ENCODE measurements around the gene MICALL2. TPM values are rescaled to one million over a fixed set of nuclear protein-coding genes. Genes with fewer than 3 reads are reported as not detected.

MICALL2 gene
- total and polyA plus RNA-seq, 5 donors: 9.7 to 18.7 (median 13.0) TPM

GRCh38 chr7:1492640-1493039 is 33.4 kb upstream of the MICALL2 start:
- Histone ChIP-seq H3K27ac (ENCODE audit: low read length) (no peak overlapping the region), H3K27me3 (ENCODE audit: control insufficient read depth, insufficient read depth) (no peaks in the 10 kb centered on the region), H3K4me3 (ENCODE audit: low read length) (no peak overlapping the region), H3K9me3 (ENCODE audit: control insufficient read depth, low read length) (no peaks in the 10 kb centered on the region), H3K4me1 (ENCODE audit: control insufficient read depth, insufficient read depth, low read length) (no peaks in the 10 kb centered on the region)
- WGBS: 98% methylated on average over 33 of the region's 33 CpGs
- no peak for ATAC-seq
- intact Hi-C loops (cut with DNase I): no loop called here
- no peak for DNase-seq

GRCh38 chr7:1492221-1492620 is 33.0 kb upstream of the MICALL2 start:
- WGBS: 91% methylated on average over 10 of the region's 10 CpGs
- Histone ChIP-seq H3K4me3 (ENCODE audit: low read length) (no peak overlapping the region), H3K27ac (ENCODE audit: low read length) (no peak overlapping the region), H3K27me3 (ENCODE audit: control insufficient read depth, insufficient read depth) (no peaks in the 10 kb centered on the region), H3K4me1 (ENCODE audit: control insufficient read depth, insufficient read depth, low read length) (no peaks in the 10 kb centered on the region), H3K9me3 (ENCODE audit: control insufficient read depth, low read length) (no peaks in the 10 kb centered on the region)
- ATAC-seq: no peak
- intact Hi-C loops (cut with DNase I): no loop called here
- no peak for DNase-seq

- DNase-seq (no peak), ATAC-seq (no peak)
- WGBS: 92% methylated on average over 19 of the region's 19 CpGs
- intact Hi-C loops (cut with DNase I): no loop called here
- Histone ChIP-seq H3K9me3 (ENCODE audit: control insufficient read depth, low read length) (no peaks in the 10 kb centered on the region), H3K27ac (ENCODE audit: low read length) (no peak overlapping the region), H3K4me1 (ENCODE audit: control insufficient read depth, insufficient read depth, low read length) (no peaks in the 10 kb centered on the region), H3K4me3 (ENCODE audit: low read length) (no peak overlapping the region), H3K27me3 (ENCODE audit: control insufficient read depth, insufficient read depth) (no peaks in the 10 kb centered on the region)
These were observed 31.6 kb upstream of the MICALL2 start for GRCh38 chr7:1490837-1491236.

- Histone ChIP-seq H3K4me1 (ENCODE audit: control insufficient read depth, insufficient read depth, low read length) (no peaks in the 10 kb centered on the region), H3K27me3 (ENCODE audit: control insufficient read depth, insufficient read depth) (no peaks in the 10 kb centered on the region), H3K9me3 (ENCODE audit: control insufficient read depth, low read length) (no peaks in the 10 kb centered on the region), H3K27ac (ENCODE audit: low read length) (no peak overlapping the region), H3K4me3 (ENCODE audit: low read length) (no peak overlapping the region)
- intact Hi-C loops (cut with DNase I): no loop called here
- no peak for ATAC-seq
- DNase-seq: no peak
- 97% methylated on average over 18 of the region's 18 CpGs for WGBS
These were observed 30.1 kb upstream of the MICALL2 start for GRCh38 chr7:1489336-1489735.

GRCh38 chr7:1488016-1488415 is 28.7 kb upstream of the MICALL2 start:
- Histone ChIP-seq H3K4me3 (ENCODE audit: low read length) (no peak overlapping the region), H3K27ac (ENCODE audit: low read length) (no peak overlapping the region), H3K27me3 (ENCODE audit: control insufficient read depth, insufficient read depth) (no peaks in the 10 kb centered on the region), H3K9me3 (ENCODE audit: control insufficient read depth, low read length) (no peaks in the 10 kb centered on the region), H3K4me1 (ENCODE audit: control insufficient read depth, insufficient read depth, low read length) (no peaks in the 10 kb centered on the region)
- intact Hi-C loops (cut with DNase I): no loop called here
- WGBS: 94% methylated on average over 20 of the region's 20 CpGs
- DNase-seq (no peak), ATAC-seq (no peak)

GRCh38 chr7:1487466-1487865 is 28.2 kb upstream of the MICALL2 start:
- H3K9me3 ChIP-seq (ENCODE audit: control insufficient read depth, low read length): no peaks in the 10 kb centered on the region
- intact Hi-C loops (cut with DNase I): no loop called here
- DNase-seq (no peak), ATAC-seq (no peak)
- 93% methylated on average over 25 of the region's 25 CpGs for WGBS
- H3K27ac ChIP-seq (ENCODE audit: low read length): no peak overlapping the region
- no peaks in the 10 kb centered on the region for H3K27me3 ChIP-seq (ENCODE audit: control insufficient read depth, insufficient read depth)
- H3K4me3 ChIP-seq (ENCODE audit: low read length): no peak overlapping the region
- no peaks in the 10 kb centered on the region for H3K4me1 ChIP-seq (ENCODE audit: control insufficient read depth, insufficient read depth, low read length)

GRCh38 chr7:1486571-1486970 is 27.3 kb upstream of the MICALL2 start:
- ATAC-seq: no peak
- 95% methylated on average over 23 of the region's 23 CpGs for WGBS
- Histone ChIP-seq H3K9me3 (ENCODE audit: control insufficient read depth, low read length) (no peaks in the 10 kb centered on the region), H3K27ac (ENCODE audit: low read length) (no peak overlapping the region), H3K4me3 (ENCODE audit: low read length) (no peak overlapping the region), H3K27me3 (ENCODE audit: control insufficient read depth, insufficient read depth) (no peaks in the 10 kb centered on the region), H3K4me1 (ENCODE audit: control insufficient read depth, insufficient read depth, low read length) (no peaks in the 10 kb centered on the region)
- intact Hi-C loops (cut with DNase I): no loop called here
- DNase-seq: no peak

GRCh38 chr7:1485156-1485555 is 25.9 kb upstream of the MICALL2 start:
- H3K27ac ChIP-seq (ENCODE audit: low read length): no peak overlapping the region
- no peak for DNase-seq
- no peaks in the 10 kb centered on the region for H3K4me1 ChIP-seq (ENCODE audit: control insufficient read depth, insufficient read depth, low read length)
- no peak overlapping the region for H3K4me3 ChIP-seq (ENCODE audit: low read length)
- no peaks in the 10 kb centered on the region for H3K9me3 ChIP-seq (ENCODE audit: control insufficient read depth, low read length)
- WGBS: 97% methylated on average over 19 of the region's 19 CpGs
- H3K27me3 ChIP-seq (ENCODE audit: control insufficient read depth, insufficient read depth): no peaks in the 10 kb centered on the region
- intact Hi-C loops (cut with DNase I): no loop called here
- no peak for ATAC-seq

- ATAC-seq: no peak
- H3K27ac ChIP-seq (ENCODE audit: low read length): no peak overlapping the region
- no peaks in the 10 kb centered on the region for H3K4me1 ChIP-seq (ENCODE audit: control insufficient read depth, insufficient read depth, low read length)
- no peaks in the 10 kb centered on the region for H3K27me3 ChIP-seq (ENCODE audit: control insufficient read depth, insufficient read depth)
- no peaks in the 10 kb centered on the region for H3K9me3 ChIP-seq (ENCODE audit: control insufficient read depth, low read length)
- no peak overlapping the region for H3K4me3 ChIP-seq (ENCODE audit: low read length)
- intact Hi-C loops (cut with DNase I): no loop called here
- 94% methylated on average over 12 of the region's 12 CpGs for WGBS
- DNase-seq: no peak
These were observed 25.3 kb upstream of the MICALL2 start for GRCh38 chr7:1484569-1484968.

- ATAC-seq (no peak), DNase-seq (no peak)
- H3K27me3 ChIP-seq (ENCODE audit: control insufficient read depth, insufficient read depth): no peaks in the 10 kb centered on the region
- 94% methylated on average over 65 of the region's 65 CpGs for WGBS
- H3K4me1 ChIP-seq (ENCODE audit: control insufficient read depth, insufficient read depth, low read length): no peaks in the 10 kb centered on the region
- no peaks in the 10 kb centered on the region for H3K9me3 ChIP-seq (ENCODE audit: control insufficient read depth, low read length)
- no peak overlapping the region for H3K27ac ChIP-seq (ENCODE audit: low read length)
- intact Hi-C loops (cut with DNase I): no loop called here
- H3K4me3 ChIP-seq (ENCODE audit: low read length): no peak overlapping the region
These were observed 24.6 kb upstream of the MICALL2 start for GRCh38 chr7:1483536-1484505.

GRCh38 chr7:1483079-1483478 is 23.8 kb upstream of the MICALL2 start:
- Histone ChIP-seq H3K4me1 (ENCODE audit: control insufficient read depth, insufficient read depth, low read length) (no peaks in the 10 kb centered on the region), H3K27ac (ENCODE audit: low read length) (no peak overlapping the region), H3K4me3 (ENCODE audit: low read length) (no peak overlapping the region), H3K9me3 (ENCODE audit: control insufficient read depth, low read length) (no peaks in the 10 kb centered on the region), H3K27me3 (ENCODE audit: control insufficient read depth, insufficient read depth) (no peaks in the 10 kb centered on the region)
- intact Hi-C loops (cut with DNase I): no loop called here
- WGBS: 89% methylated on average over 22 of the region's 22 CpGs
- DNase-seq: no peak
- ATAC-seq: no peak
